Hippocampal formation (tissue), 2 donors: Measurements from ENCODE around the gene RPS10.

ENCODE experiments used
- DNase-seq, 2 donors: peaks; one replicate each; lab custom pipeline; 2025; lab: John Stamatoyannopoulos, UW

RPS10 gene

GRCh38 chr6:34370361-34370760 lies 55.5 kb downstream of the RPS10 start:
- peak in 1 of 2 donors; percentile 32 for DNase-seq

- no peak for DNase-seq
These were observed 56.5 kb downstream of the RPS10 start for GRCh38 chr6:34369385-34369784.
